ENCODE measurements around the gene TBX4. TPM values are rescaled to one million over a fixed set of nuclear protein-coding genes. Genes with fewer than 3 reads are reported as not detected.
A peak's percentile ranks its signal among the peaks of the same experiment; 100 is the strongest.

Gene TBX4
- 0.64 TPM for polyA plus RNA-seq (2013, experiment 1 of 2; ENCODE audit: insufficient read length)
- 0.19 TPM for polyA plus RNA-seq (2013, experiment 2 of 2; ENCODE audit: insufficient read length)

DNA sequence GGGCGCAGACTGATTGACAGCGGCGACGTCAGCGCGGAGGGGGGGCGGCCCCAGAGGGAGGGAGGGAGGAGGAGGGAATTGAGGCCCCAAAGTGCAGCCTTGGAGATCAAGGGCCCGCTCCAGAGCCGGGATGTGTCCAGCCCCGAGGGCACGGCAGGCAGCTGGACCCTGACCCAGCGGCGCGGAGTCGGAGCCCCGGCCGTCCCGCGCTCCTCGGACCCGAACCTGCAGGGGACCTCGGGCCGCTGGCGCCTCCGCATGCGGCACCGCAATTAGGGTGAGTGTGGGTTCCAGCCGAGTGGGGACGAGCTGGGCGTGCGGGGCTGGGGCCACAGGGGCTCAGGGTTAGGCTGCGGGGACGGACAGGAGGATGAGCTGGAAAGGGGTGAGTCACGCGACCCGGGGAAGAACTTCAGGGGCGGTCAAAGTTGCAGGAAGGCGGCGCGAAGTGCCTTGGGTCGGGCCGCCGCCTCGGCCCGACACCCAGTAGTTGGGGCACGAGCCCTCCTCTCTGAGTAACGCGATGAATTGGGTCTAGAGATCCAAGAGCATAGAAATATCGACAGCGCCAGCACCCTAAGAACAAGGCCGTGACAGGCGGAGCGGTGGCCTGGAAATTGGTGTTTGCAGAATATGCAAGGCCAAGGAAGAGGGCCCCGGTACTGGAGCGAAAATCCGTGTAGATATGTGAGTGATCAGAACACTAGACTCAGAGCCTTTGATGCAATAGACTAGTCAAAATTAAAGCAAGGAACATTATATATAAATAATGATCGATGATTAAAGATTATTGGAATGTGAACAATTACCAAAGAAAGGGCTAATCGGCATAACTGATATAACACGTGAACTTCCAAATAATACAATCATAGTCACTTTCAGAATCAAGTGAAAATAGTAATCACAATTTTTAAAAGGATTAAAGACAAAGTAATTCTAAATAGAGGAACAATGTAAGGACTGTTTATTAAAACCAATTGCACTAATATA is at the start of gene TBX4:
TSS of gene TBX4 (plus strand) at position 122 of the 990 bp plus-strand sequence. CDS start 4,069 bp downstream, outside the sequence.
- DNase-seq = no peak

DNA sequence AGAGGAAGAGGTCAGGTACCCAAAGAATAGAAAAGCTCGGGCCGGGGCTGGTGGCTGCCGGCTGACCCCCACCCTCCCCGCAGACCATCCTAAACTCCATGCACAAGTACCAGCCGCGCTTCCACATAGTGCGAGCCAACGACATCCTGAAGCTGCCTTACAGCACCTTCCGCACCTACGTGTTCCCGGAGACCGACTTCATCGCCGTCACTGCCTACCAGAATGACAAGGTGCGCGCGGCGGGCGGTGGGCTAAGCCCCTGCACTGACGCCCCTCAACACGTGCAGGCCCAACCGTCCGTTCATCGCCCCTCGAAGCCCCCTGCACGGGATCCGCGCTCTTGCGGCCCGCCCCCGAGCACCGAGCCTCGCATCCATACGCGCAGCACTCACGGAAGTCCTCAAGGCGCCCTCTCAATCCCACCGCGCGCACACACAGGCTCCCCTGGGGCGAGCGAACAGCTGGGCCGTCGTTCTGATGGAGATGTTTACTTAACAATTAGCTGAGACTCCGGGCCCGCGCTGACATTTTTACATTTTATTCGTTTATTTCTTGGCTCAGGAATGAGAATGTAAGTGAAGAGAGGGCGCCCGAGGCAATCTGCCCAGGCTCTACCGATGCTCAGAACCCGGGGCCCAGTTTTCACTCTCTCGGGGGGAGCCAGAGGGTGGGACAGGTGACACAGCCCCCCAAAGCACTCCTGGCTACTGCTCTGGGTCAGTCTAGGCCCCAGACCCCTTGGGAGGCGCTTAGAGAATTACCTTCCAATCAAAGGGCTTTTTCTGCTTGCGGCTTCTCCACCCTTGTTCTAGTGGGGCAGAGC is 49.0 kb upstream of the TBX4 start:
- no peak for DNase-seq

DNA sequence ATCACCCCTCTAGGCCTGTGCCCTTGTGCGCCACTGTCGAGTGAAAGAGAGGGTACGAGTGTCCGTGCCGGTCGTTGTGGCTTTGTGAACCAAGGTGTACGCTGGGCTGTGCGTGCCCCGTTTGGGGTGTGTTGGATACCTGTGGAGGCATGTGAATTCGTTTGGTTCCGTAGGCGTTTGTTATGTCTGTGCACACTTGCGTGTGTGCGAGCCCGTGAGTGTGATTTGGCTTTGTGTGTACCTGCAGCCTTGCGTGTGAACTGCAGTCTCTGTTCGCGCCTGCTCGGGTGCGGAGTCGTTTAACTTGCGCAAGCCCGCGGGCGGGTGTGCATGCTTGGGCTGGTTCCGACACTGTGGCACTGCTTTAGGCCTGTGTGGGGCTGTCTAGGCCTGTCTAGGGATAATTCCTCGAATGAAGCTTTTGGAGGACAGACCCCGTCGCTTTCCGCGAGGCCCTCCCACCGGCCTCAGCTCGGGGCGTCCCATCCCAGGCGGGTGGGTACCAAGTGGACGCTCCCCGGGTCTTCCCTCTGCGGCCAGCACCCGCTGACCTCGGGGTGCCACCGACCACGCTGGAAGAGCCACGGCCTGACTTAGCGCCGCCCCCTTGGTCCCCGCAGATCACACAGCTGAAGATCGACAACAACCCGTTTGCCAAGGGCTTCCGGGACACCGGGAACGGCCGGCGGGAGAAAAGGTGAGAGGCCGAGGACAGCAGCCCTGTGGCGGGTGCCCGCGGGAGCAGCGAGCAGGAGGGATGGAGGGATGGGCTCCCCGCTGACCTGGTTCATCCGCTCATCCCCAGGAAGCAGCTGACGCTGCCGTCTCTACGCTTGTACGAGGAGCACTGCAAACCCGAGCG is 48.2 kb upstream of the TBX4 start:
- no peak for DNase-seq

DNA sequence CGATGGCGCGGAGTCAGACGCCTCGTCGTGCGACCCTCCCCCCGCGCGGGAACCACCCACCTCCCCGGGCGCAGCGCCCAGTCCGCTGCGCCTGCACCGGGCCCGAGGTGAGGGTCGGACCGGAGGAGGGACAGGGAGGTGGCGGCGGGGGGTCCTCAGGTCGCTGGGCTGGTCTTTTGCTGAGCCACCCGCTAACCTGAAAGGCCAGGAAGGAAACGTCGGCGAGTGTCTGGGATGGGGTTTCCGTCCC is 47.6 kb upstream of the TBX4 start:
- no peak for DNase-seq

DNA sequence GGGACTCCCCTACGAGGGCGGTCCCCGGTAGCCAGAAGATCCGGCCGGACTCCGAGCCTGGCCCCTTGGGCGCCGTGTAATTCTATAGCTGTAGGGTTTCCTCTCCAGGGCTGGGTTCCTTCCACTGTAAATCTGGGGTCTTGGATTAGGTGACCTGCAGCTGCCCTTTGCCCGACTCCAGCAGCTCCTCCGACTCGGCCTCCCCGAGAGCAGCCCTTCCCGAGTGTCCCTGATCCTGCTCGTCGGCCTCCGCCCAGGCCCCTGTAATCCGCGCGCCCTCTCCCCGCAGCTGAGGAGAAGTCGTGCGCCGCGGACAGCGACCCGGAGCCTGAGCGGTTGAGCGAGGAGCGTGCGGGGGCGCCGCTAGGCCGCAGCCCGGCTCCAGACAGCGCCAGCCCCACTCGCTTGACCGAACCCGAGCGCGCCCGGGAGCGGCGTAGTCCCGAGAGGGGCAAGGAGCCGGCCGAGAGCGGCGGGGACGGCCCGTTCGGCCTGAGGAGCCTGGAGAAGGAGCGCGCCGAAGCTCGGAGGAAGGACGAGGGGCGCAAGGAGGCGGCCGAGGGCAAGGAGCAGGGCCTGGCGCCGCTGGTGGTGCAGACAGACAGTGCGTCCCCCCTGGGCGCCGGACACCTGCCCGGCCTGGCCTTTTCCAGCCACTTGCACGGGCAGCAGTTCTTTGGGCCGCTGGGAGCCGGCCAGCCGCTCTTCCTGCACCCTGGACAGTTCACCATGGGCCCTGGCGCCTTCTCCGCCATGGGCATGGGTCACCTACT is 47.1 kb upstream of the TBX4 start:
- no peak for DNase-seq

DNA sequence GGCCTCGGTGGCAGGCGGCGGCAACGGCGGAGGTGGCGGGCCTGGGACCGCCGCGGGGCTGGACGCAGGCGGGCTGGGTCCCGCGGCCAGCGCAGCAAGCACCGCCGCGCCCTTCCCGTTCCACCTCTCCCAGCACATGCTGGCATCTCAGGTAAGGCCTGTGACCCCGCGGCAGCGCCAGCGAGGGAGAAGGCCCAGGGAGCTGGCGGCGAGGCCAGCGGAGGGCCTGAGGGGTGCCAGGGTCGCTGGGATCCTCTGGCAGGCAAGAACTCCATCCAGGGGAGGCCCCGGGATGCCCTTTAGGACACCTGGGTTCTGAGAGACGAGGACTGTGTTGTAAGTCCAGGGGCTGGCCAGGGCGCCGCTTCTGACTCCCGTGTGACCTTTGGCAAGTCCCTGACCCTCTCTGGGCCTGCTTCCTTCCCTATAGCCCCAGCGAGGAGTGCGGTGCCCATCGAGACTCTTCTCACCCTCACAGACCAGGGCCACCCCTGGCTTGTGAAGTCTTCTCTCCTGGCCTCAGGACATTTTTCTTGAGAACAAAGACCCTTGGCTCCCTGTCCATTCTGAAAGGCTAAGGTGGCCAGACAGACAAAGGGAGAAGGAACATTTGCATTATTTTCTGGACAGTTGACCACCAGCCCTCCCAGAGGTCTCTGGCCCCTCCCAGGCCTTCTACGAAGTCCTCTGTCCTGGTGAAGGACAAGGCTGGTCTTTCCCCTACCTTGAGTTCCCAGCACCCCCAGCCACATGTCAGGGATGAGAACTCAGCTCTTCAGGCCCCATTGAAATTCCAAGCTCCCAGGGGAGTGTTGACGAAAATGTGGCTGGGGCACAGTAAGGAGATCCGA is 46.3 kb upstream of the TBX4 start:
- no peak for DNase-seq

DNA sequence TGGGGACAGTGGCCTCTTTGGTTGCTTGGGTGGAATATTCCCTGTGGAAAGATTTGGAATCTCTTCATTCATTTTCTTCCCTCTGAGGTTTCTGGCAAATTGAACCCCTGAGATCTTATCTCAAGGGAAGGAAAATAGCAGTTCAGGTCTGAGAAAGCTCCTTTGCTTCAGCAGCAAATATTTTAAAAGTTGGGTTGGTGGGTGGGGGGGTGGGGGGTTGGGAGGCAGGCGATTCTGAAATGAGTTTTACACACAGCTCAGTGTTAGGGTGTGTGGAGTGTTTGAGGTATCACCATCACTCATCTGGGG is 45.7 kb upstream of the TBX4 start:
- DNase-seq = no peak

DNA sequence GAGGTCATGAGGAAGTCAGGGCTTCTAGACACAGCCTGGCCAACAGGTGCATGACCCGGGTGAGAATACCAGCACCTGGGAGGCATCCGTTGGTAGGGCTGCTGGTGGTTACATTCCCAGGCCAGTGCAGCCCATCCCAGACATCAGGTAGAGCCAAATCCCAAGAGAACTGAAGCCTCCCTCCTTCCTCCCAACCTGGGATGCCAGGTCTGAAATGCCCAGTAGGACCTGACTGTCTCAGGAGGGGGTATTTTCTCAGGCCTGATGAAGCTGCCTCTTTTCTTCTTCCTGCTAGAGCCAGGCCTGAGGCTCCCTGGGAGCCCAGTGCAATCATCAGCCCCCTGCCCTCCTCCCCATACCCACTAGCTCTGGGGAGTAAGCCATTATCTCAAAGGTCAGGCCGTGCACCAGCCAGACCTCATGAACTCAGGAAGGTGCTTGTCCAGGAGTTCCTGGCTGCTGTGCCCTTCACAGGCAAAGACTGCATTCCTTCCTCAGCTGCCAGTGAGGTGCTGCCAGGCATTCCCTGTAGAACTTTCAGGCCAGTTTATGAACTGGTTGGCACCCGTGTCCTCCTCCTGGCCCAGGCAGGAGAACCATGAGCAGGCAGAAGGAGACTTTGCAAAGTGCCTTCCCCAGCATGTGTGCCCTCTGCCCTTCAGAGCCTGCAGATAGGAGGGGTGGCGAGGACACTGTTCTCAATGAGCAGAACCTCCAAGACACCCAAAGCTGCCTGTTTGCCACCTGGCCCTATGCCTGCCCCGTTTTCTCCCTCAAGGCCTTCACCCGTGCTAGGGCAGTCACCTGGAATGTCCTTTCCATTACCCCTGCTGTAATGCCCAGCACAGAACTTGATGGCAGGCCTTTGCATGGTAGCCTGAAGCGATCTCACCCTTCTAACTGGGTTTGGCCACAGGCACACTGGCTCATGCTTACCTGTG is 45.0 kb upstream of the TBX4 start:
- DNase-seq = no peak

DNA sequence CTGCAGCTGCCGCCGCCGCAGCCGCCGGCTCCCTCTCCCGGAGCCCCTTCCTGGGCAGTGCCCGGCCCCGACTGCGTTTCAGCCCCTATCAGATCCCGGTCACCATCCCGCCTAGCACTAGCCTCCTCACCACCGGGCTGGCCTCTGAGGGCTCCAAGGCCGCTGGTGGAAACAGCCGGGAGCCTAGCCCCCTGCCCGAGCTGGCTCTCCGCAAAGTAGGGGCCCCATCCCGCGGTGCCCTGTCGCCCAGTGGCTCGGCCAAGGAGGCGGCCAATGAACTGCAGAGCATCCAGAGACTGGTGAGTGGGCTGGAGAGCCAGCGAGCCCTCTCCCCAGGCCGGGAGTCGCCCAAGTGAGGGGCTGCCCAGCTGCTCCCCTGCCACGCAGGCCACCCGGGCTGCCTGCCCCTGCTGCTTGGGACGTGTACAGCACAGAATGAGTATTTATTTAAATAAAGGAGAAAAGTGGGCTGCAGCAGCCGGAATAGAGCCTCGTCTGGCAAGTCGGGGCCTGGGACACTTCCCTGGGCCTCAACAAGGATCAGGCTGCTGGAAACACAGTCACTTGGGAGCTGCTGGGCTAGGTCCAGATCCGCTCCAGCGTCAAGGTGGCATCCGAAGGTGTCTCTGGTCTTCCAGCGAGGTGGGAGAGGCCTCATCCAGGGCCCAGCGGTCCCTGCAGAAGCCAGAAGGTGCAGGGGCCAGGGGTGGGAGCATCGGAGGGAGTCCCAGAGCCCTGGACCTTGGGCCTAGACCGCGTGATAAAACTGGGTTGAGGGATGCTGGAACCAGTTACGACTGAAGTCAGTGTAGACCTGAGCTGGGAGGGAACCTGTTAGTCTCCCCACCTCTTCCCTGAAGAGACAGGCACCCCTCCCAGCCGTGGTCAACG is 43.8 kb upstream of the TBX4 start:
- no peak for DNase-seq

DNA sequence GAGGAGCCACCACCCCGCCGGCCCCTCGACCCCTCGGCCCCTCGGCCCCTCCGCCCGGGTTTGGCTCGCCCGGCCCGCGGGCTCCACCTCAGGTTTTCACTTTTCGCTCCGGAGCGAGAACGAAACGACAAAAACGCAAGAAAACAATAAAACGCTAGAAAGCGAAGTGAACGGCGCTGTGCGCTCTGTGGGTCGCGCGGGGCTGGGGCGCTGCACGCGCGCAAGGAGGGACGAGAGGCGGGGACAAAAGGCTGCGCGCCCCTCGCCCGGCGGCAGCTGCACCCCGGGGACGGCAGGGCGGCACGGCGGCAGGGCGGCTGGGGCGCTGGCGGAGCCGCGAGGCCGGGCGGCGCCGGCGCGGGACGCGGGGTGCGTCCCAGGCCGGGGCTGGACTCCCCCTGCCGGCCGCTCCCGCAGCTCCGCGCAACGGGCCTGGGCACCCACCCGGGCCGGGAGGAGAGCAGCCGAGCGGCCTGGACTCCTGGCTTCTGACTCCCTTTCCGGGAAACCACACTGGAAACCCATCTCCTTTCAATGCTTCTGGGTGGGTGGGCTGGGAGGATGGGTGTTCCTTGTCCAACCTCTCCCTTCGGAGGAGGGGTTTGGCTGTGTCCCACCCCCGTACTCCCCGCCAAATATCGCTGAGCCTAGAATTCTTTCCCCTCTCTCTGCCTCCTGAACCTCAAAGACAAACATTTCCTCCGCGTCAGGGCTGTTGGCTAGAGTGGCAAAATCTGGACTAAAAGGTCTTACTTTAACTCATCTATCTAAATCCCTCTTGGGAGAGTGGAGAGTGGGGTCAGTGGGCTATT is 42.7 kb upstream of the TBX4 start:
- peak; percentile 63 for DNase-seq

DNA sequence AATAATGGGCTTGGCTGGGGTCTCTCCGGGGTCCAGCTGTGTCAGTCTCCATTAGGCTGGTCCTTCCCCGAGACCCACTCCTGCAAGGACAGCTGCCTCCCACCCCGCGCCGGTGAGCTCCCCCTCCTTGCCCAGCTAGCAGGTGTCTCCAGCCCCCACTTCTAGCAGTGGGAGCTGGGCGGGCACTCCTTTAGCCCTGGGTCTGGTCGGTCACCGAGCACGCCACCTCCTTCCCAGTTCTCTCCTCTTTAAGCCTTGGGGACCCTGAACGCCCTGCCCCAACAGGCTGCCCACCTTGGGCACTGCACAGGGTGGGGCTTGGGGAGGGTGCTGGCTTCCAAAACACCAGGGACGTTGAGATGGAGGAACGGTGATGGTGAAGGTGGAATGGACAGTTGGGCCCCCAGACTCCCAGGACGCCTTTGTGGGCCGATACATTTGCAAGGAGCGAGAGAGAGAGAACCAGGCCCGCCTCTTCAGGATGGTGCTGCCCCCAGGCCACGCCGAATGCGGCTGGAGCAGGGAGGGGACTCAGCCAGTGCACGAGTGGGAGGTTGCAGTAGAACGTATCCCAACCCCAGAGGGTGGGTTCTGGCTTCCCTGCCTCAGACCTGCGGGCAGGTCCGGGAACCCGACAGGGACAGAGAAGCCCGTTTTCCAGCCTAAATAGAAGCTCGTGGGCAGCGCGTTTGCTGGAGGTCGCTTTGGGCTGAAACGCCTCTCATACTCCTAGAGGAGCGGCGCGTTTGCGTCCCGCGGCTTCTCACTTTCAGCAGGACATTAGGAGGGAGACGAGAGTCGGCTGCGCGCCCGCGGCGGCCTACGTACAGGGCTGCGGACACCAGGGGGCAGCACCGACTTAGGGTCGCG is 41.8 kb upstream of the TBX4 start:
- DNase-seq = peak; percentile 54

DNA sequence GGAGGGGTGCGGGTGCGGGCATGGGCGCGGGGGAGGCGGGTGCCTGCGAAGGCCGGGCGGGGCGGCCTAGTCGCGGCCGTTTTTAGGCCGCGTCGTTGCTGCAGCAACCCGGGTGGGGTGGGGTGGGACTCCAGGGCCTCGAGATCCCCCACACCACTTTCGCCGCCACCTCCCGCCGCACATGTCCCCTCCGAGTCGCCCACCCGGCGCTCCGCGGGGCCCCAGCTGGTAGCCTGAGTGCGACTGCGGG is 41.3 kb upstream of the TBX4 start:
- no peak for DNase-seq

DNA sequence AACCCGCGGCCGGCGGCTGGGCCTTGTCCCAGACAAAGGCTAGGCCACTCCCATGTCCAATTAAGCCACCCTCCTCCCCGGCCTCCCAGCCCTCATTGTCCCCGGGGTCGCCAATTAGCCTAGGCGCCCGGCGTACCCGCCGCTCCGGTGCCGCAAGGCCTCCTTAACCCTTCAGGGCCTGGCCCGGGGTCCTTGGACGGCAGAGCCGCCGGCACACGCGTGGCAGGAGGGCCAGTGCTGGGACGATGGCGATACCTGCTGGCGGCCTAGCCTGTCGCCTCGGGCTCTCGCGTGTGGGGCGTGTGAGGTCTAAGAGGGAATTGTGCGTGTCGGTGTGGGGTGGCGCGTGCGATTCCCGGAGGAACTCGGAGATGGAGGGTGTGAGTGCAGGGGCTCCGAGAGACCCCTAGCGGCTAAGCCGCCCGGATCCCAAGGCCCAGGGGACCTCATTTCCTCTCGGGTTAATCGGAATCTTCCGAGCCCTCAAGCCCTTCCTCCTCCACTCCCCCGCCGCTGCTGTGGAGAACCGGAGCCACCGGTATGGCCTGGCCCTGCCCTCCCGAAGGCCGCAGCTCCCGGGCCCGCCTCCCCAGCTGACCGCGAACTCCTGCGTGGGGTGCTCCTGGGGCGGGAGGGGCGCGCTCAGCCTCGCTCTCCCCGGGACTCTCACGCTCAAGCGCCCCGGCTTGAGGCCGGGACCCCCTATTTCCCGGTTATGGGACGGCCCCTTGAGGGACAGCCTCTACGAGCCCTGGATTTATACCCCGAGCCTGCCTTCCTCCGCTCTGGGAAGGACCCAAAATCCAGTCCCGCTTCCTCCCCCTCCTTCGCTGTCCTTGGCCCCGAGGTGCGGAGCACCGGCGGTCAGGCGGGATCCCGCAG is 40.7 kb upstream of the TBX4 start:
- DNase-seq = peak; percentile 53

DNA sequence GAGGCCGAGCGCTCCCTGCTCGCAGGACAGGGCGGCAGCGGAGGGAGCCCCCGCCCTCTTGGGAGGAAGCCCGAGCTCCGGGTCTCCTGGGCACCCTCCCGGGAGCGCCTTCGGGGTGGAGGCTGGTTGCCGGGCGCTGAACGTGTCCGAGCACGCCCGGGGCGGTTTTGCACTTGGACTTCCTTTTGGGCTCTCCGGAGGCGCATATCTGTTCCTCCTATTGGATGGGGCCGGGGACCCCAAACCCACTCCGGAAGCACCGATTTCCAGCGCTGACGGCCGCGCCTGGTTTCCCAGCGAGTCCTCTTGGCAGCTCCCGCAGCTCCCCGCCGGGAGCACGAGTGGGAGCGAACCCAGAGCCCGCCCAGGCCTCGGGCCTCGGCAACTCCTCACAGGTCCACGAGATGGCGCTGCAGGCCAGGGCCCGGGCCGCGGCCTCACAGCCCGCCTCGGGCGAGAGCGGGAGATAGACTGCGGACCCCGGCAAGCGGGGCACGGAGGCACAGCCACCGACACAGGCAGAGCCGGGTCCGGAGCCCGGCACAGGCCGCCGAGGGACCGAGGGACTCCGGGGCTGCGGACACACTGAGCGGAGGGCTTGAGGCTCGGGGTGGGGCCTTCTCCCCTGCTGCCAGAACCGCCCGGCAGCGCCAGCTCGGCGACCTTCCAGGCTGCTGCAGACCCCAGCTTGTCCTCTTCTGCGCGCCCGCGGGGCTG is 39.9 kb upstream of the TBX4 start:
- peak; percentile 70 for DNase-seq
